PC-9 (cell line): ENCODE measurements around the gene DHRS7C. TPM values are rescaled to one million over a fixed set of nuclear protein-coding genes. Genes with fewer than 3 reads are reported as not detected.

Experiments
- Bru-seq: library from RNA; stranded (reverse); fragments of 400-500 nt; gene quantifications from one replicate; lab custom pipeline; 2021; lab: Mats Ljungman, UMichigan
- BruChase-seq, 2 experiments: library from RNA; stranded (reverse); fragments of 400-500 nt; gene quantifications; one replicate each; lab custom pipeline; 2021; lab: Mats Ljungman, UMichigan
- BruUV-seq: library from RNA; stranded (reverse); fragments of 400-500 nt; replicated peaks from 2 replicates; lab custom pipeline; 2021; lab: Mats Ljungman, UMichigan
- CTCF ChIA-PET: fragments of 300-600 bp; sonication (Branson Sonifier 250); formaldehyde crosslinking; loops from one replicate; lab custom pipeline; 2022; ENCODE audit warnings: antibody characterized with exemption; lab: Charles Lee
- POLR2A ChIA-PET: fragments of 300-600 bp; sonication (Branson Sonifier 250); formaldehyde crosslinking; loops from one replicate; lab custom pipeline; 2022; ENCODE audit warnings: antibody characterized with exemption; ENCODE audit not compliant: unreplicated experiment; lab: Charles Lee
- DNase-seq, 2 experiments: peaks; one replicate each; pipeline versions ENCODE4 v3.0.0 to v3.0.0-alpha.2; 2015 to 2022; ENCODE audit warnings: mixed read lengths in 1 of 2
- H2AFZ ChIP-seq: fragments of 200-600 bp; sonication (generic); 2 replicates; pipeline ENCODE4 v1.8.1; 2017; ENCODE audit warnings: antibody characterized with exemption
- H3F3A ChIP-seq: fragments of 200-600 bp; sonication (generic); 2 replicates; pipeline ENCODE4 v1.8.1; 2017; ENCODE audit warnings: antibody characterized with exemption, mild to moderate bottlenecking, low read depth; ENCODE audit not compliant: insufficient read depth
- H3K27ac ChIP-seq: fragments of 200-600 bp; sonication (generic); 2 replicates; pipeline ENCODE4 v1.6.1; 2016; ENCODE audit warnings: mixed run types
- H3K27me3 ChIP-seq: fragments of 200-600 bp; sonication (generic); 2 replicates; pipeline ENCODE4 v1.6.1; 2016; ENCODE audit warnings: low read depth, mixed run types; ENCODE audit not compliant: insufficient read depth
- H3K36me3 ChIP-seq: fragments of 200-600 bp; sonication (generic); 2 replicates; pipeline ENCODE4 v1.6.1; 2016; ENCODE audit warnings: low read depth, mixed run types
- H3K4me1 ChIP-seq: fragments of 200-600 bp; sonication (generic); replicated peaks from 2 replicates; pipeline ENCODE4 v1.6.1; 2016; ENCODE audit warnings: mixed run types; ENCODE audit not compliant: insufficient read depth
- H3K4me2 ChIP-seq: fragments of 200-600 bp; sonication (generic); 2 replicates; pipeline ENCODE4 v1.6.1; 2017; ENCODE audit warnings: mixed run types
- H3K4me3 ChIP-seq: fragments of 200-600 bp; sonication (generic); 2 replicates; pipeline ENCODE4 v1.6.1; 2016; ENCODE audit warnings: mixed run types
- H3K79me2 ChIP-seq: fragments of 200-600 bp; sonication (generic); 2 replicates; pipeline ENCODE4 v1.6.1; 2017; ENCODE audit warnings: low read depth, mixed run types
- H3K9me2 ChIP-seq: fragments of 200-600 bp; sonication (generic); 2 replicates; pipeline ENCODE4 v1.8.1; 2017; ENCODE audit warnings: mild to moderate bottlenecking; ENCODE audit not compliant: insufficient read depth
- H3K9me3 ChIP-seq: fragments of 200-600 bp; sonication (generic); 2 replicates; pipeline ENCODE4 v1.8.1; 2016; ENCODE audit warnings: low read depth; ENCODE audit not compliant: insufficient read depth
- H4K20me1 ChIP-seq: fragments of 200-600 bp; sonication (generic); 2 replicates; pipeline ENCODE4 v1.8.1; 2017; ENCODE audit not compliant: insufficient read depth
- EZH2 ChIP-seq: fragments of 200-600 bp; sonication (generic); IDR thresholded peaks from 2 replicates; pipeline ENCODE4 v1.8.0; 2017; ENCODE audit warnings: antibody characterized with exemption, low read depth
- intact Hi-C: fragments of 100-400 bp; cut with micrococcal nuclease; formaldehyde crosslinking; loops from one replicate; pipeline ENCODE4 v1.10.0; 2022; ENCODE audit not compliant: unreplicated experiment
- long read RNA-seq: library from polyadenylated mRNA; stranded (forward); transcript quantifications from one replicate; pipeline ENCODE4 v2.0.0, GENCODE V29; 2022
- total RNA-seq: library from RNA; stranded (reverse); gene quantifications from 2 replicates; pipeline ENCODE4 v1.2.3, GENCODE V29; 2021
- TF ChIP-seq, protein P1 (sequence below): fragments of 200-600 bp; sonication (generic); conservative IDR thresholded peaks from 2 replicates; pipeline ENCODE4 v1.6.1; 2017; ENCODE audit warnings: mixed run types, antibody characterized with exemption, mild to moderate bottlenecking, moderate library complexity

Gene DHRS7C, protein sequence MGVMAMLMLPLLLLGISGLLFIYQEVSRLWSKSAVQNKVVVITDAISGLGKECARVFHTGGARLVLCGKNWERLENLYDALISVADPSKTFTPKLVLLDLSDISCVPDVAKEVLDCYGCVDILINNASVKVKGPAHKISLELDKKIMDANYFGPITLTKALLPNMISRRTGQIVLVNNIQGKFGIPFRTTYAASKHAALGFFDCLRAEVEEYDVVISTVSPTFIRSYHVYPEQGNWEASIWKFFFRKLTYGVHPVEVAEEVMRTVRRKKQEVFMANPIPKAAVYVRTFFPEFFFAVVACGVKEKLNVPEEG
- total RNA-seq (not detected in 2 replicates), Bru-seq, nascent RNA (not detected), BruChase-seq, experiment 1, labeled RNA remaining after a 2-hour chase (percentile 4 among the genes with signal in this experiment), BruChase-seq, experiment 2, labeled RNA remaining after a 6-hour chase (not detected)
- long read RNA-seq = 0 reads

DNA sequence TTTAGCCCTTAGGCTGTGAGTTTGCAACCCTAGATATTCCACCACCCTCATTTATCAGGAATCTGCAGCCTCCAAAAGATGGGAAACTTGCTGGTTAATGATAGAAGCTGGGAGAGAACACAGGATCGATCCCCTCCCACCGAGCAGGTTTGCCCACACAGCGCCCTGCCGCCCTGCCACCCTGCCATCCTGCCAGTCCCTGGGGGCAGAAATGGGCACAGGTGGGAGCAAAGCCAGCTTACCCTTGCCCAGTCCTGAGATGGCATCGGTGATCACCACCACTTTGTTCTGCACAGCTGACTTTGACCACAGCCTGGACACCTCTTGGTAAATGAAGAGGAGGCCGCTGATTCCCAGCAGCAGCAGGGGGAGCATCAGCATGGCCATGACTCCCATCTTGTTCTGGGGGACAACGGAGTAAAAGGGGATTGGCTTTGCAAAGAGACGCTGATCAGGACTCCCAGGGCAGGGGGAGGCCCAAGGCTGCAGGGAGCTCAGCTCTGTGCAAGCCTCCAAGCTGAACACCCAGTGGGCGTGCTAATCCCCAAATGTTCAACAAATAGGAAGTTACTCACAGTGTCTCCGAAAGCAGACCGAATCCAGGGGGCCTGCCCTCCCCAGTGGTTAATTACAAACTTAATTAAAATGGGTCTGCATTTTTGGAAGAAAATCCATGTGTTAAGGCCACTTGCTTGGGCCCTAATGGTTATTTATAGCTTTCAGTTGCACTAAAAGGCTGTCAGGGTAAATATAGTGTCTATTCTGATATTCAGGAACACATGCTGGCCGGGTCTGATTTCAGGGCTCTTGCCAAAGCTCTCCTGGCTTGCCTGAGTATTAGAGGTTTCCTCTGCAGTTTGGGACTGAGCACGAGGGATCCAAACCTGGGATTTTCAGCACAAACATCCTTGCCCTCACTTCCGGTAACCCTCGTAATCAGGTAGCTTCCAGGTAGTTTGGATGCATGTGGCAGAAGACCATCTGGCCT lies at the start of gene DHRS7C:
Gene DHRS7C, minus strand, starts transcription at position 704 of the 988 bp plus-strand sequence. Its CDS starts 308 bp downstream, at position 396.
- CTCF ChIA-PET = no interaction called here
- Histone ChIP-seq H2AFZ (no peak within 1 kb of the TSS), H3K9me3 (no peaks in the 10 kb centered on the region), H3K9me2 (no peaks in the 10 kb centered on the region), H3F3A (no peaks in the 10 kb centered on the region), H4K20me1 (no peaks in the 10 kb centered on the region), H3K4me3 (no peak within 1 kb of the TSS), H3K4me2 (no peak within 1 kb of the TSS), H3K27me3 (no peaks in the 10 kb centered on the region), H3K27ac (no peak within 1 kb of the TSS), H3K36me3 (no peaks in the 10 kb centered on the region), H3K4me1 (no peaks in the 10 kb centered on the region), H3K79me2 (no peaks in the 10 kb centered on the region)
- DNase-seq = no peak
- no TSS peak for BruUV-seq
- POLR2A ChIA-PET = no interaction called here
- intact Hi-C loops = no loop called here
- no peak for TF ChIP-seq EZH2
- TF ChIP-seq, protein P1, sequence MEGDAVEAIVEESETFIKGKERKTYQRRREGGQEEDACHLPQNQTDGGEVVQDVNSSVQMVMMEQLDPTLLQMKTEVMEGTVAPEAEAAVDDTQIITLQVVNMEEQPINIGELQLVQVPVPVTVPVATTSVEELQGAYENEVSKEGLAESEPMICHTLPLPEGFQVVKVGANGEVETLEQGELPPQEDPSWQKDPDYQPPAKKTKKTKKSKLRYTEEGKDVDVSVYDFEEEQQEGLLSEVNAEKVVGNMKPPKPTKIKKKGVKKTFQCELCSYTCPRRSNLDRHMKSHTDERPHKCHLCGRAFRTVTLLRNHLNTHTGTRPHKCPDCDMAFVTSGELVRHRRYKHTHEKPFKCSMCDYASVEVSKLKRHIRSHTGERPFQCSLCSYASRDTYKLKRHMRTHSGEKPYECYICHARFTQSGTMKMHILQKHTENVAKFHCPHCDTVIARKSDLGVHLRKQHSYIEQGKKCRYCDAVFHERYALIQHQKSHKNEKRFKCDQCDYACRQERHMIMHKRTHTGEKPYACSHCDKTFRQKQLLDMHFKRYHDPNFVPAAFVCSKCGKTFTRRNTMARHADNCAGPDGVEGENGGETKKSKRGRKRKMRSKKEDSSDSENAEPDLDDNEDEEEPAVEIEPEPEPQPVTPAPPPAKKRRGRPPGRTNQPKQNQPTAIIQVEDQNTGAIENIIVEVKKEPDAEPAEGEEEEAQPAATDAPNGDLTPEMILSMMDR = no peak

DNA sequence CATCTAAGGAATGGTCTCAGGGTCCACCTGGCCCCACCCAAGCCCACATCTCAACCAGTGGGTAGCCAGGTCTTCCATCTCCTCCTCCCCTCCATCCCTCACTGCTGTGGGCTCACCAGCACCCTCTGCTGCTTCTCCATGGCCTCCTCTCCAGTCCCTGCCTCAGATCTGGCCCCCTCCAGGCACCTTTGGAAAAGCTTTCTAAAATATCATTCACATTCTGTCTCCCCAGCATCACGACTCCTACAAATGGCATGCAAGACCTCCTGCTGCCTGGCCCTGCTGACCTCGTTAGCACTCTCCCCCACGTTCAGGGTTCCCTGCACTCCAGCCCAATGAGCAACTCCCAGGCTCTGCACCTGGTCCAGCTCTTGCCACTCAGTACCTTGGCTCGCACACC lies 48.0 kb upstream of the DHRS7C start:
- H3K27me3 ChIP-seq = no peaks in the 10 kb centered on the region
- H3K4me1 ChIP-seq = peaks cover 51% of the 10 kb centered on the region
- H3K4me2 ChIP-seq = 0 out of 2 replicates have a peak overlapping the region, but pooled peaks have one; percentile 69
- no peaks in the 10 kb centered on the region for H3K9me3 ChIP-seq
- TF ChIP-seq, protein P1 = no peak; the same call in 1 of the 2 replicates
- TF ChIP-seq EZH2 = no peak
- intact Hi-C loops = no loop called here
- no peaks in the 10 kb centered on the region for H3K36me3 ChIP-seq
- no peaks in the 10 kb centered on the region for H4K20me1 ChIP-seq
- H3K27ac ChIP-seq = peak overlapping the region; percentile 99
- no TSS peak for BruUV-seq
- H3K4me3 ChIP-seq = no peak overlapping the region
- no peak overlapping the region for H2AFZ ChIP-seq
- H3K9me2 ChIP-seq = no peaks in the 10 kb centered on the region
- CTCF ChIA-PET = interaction anchor here (0.6 kb wide), 1 partner anchor 301 kb away, joined by 4 read pairs; no protein-coding TSS in a partner anchor
- POLR2A ChIA-PET = no interaction called here
- no peaks in the 10 kb centered on the region for H3K79me2 ChIP-seq
- peaks cover 21% of the 10 kb centered on the region for H3F3A ChIP-seq
- DNase-seq = peak in 1 of 2 experiments; percentile 55
